ENCODE data around the gene TRIM3. TPM values are rescaled to one million over a fixed set of nuclear protein-coding genes. Genes with fewer than 3 reads are reported as not detected.

Gene TRIM3
- total RNA-seq, 4 donors from 2014 or later, result 19.2 to 24.1 (median 22.4) TPM

- TF ChIP-seq CTCF (IDR thresholded peaks at IDR 0.05) (no peak), POLR2A (IDR thresholded peaks at IDR 0.05) (no peak)
These were observed 1.2 kb upstream of the TRIM3 start for GRCh38 chr11:6474806-6475500.

GRCh38 chr11:6474413-6474792 lies 662 bp upstream of the TRIM3 start:
- intact Hi-C loops (cut with DNase I; ENCODE audit: low total_unique reads), result no loop called here
- 23 to 26% methylated on average over 7 of the region's 7 CpGs for WGBS, 2 donors
- no peak overlapping the region for H3K4me3 ChIP-seq (ENCODE audit: low read depth, poor library complexity, severe bottlenecking)
- no peak for DNase-seq (ENCODE audit: low spot score in 2 of 2)
- TF ChIP-seq CTCF (IDR thresholded peaks at IDR 0.05) (no peak), POLR2A (IDR thresholded peaks at IDR 0.05) (no peak)

More at GRCh38 chr11:6474806-6475500, 1.2 kb upstream of the TRIM3 start:
- no peak overlapping the region for H3K4me3 ChIP-seq (ENCODE audit: low read depth, poor library complexity, severe bottlenecking)
- DNase-seq (ENCODE audit: low spot score in 2 of 2), result no peak
- intact Hi-C loops (cut with DNase I; ENCODE audit: low total_unique reads), result no loop called here
- WGBS, 2 donors, result 70 to 72% methylated on average over 3 of the region's 3 CpGs

DNA sequence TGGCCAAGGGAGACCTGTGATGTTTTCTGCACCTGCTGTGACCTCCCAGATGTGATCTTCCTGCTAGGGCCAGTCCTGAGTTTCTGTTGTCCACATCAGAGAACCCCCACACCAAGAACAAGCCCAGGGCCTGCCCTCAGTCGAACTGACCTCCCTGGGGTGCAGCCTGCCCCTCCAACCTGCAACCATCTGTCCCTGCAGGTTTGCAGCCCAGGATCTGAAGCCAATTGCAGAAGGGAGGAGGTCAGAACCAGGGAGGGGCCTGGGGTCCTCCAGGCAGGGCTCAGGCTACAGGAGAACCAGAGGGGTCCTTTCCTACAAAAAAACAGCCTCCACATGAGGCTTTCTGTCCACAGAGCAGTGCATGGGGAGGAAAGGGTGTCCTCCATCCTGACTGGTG lies 807 bp downstream of the TRIM3 start:
- TF ChIP-seq CTCF (IDR thresholded peaks at IDR 0.05), result no peak
- TF ChIP-seq POLR2A (IDR thresholded peaks at IDR 0.05), result no peak
- WGBS, 2 donors, result 50 to 75% methylated on average over 1 of the region's 1 CpG
- intact Hi-C loops (cut with DNase I; ENCODE audit: low total_unique reads), result no loop called here
- no peak overlapping the region for H3K4me3 ChIP-seq (ENCODE audit: low read depth, poor library complexity, severe bottlenecking)
- DNase-seq (ENCODE audit: low spot score in 2 of 2), result no peak

GRCh38 chr11:6469599-6469998 lies 4.1 kb downstream of the TRIM3 start:
- H3K4me3 ChIP-seq (ENCODE audit: low read depth, poor library complexity, severe bottlenecking), result no peak overlapping the region
- intact Hi-C loops (cut with DNase I; ENCODE audit: low total_unique reads), result no loop called here
- no peak for DNase-seq (ENCODE audit: low spot score in 2 of 2)
- TF ChIP-seq POLR2A (IDR thresholded peaks at IDR 0.05), result no peak
- TF ChIP-seq CTCF (IDR thresholded peaks at IDR 0.05), result no peak
- WGBS, 2 donors, result 94 to 96% methylated on average over 1 of the region's 1 CpG

DNA sequence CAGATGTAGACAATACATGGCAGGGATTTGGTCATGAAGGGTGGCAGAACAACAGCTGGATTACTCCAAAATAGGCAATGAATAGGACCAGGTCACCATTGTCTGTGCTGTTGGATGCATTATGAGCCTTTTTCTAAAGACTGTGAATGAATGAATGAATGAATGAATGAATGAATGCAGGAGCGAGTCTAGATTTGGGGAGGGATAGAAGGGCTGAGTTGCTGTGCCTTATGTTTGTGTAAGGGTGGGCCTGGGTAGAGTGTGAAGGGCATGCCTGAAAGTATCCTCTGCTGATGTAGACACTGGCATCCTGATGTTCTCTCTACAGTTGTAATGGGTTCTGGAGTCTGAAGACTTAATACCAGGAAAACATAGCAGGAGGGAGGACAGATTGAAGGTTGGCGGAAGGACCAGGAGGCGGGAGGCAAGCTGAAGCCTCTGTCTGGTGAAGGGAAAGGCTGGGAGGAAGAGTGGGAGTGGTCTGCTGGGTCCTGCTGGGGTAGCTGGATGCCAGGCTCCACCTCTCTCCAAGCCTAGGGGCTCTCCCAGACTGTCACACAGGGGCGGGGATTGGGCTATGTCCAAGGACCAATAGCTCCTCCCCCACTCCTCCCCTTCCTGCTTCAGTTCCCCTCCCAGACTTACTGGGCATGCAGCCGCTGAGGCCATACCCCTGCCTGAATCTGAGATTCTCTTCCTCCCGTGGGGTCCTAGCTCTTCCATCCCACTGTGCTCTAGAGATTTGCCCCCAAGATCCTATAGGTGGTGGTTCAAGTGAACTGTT lies 4.8 kb downstream of the TRIM3 start:
- H3K4me3 ChIP-seq (ENCODE audit: low read depth, poor library complexity, severe bottlenecking), result no peak overlapping the region
- peak; percentile 86 to 97 for DNase-seq (ENCODE audit: low spot score in 2 of 2)
- intact Hi-C loops (cut with DNase I; ENCODE audit: low total_unique reads), result no loop called here
- TF ChIP-seq POLR2A (IDR thresholded peaks at IDR 0.05) (no peak), CTCF (IDR thresholded peaks at IDR 0.05) (no peak)
- WGBS, 2 donors, result 24 to 36% methylated on average over 6 of the region's 6 CpGs
